Calu3 (cell line): ENCODE results near the gene OPCML. TPM values are rescaled to one million over a fixed set of nuclear protein-coding genes. Genes with fewer than 3 reads are reported as not detected.

Source experiments
- BruUV-seq: library from RNA; stranded (reverse); fragments of 400-500 nt; replicated peaks from 2 replicates; lab custom pipeline; 2021; lab: Mats Ljungman, UMichigan
- CTCF ChIA-PET: fragments of 300-600 bp; sonication (Branson Sonifier 250); formaldehyde crosslinking; loops from one replicate; lab custom pipeline; 2022; ENCODE audit warnings: antibody characterized with exemption; lab: Charles Lee
- DNase-seq: peaks from one replicate; pipeline ENCODE4 v3.0.0; 2022
- H3K27ac Mint-ChIP-seq: one replicate; pipeline ENCODE4 v1.8.0; 2022; ENCODE audit warnings: mixed read lengths; ENCODE audit not compliant: unreplicated experiment
- H3K27me3 Mint-ChIP-seq: one replicate; pipeline ENCODE4 v1.8.0; 2022; ENCODE audit warnings: mixed read lengths; ENCODE audit not compliant: unreplicated experiment
- H3K36me3 Mint-ChIP-seq: one replicate; pipeline ENCODE4 v1.8.0; 2022; ENCODE audit warnings: mild to moderate bottlenecking, moderate library complexity, mixed read lengths; ENCODE audit not compliant: insufficient read depth, unreplicated experiment
- H3K4me1 Mint-ChIP-seq: one replicate; pipeline ENCODE4 v1.8.0; 2022; ENCODE audit warnings: mild to moderate bottlenecking, low read depth, mixed read lengths; ENCODE audit not compliant: unreplicated experiment
- H3K4me3 Mint-ChIP-seq: one replicate; pipeline ENCODE4 v1.8.0; 2022; ENCODE audit warnings: mild to moderate bottlenecking, low read depth, moderate library complexity, mixed read lengths; ENCODE audit not compliant: unreplicated experiment
- H3K9me3 Mint-ChIP-seq: one replicate; pipeline ENCODE4 v1.8.0; 2022; ENCODE audit warnings: low read depth, mixed read lengths; ENCODE audit not compliant: unreplicated experiment
- intact Hi-C: fragments of 100-400 bp; cut with micrococcal nuclease; formaldehyde crosslinking; loops from one replicate; pipeline ENCODE4 v1.10.0; 2022; ENCODE audit not compliant: unreplicated experiment
- total RNA-seq: library from RNA; stranded (reverse); gene quantifications from 2 replicates; pipeline ENCODE4 v1.2.3, GENCODE V29; 2022
- TF ChIP-seq, protein P1 (sequence below): fragments of 200-600 bp; IDR thresholded peaks from one replicate; pipeline ENCODE4 v1.8.0; 2022; ENCODE audit warnings: antibody characterized with exemption; ENCODE audit not compliant: unreplicated experiment

The OPCML gene
- total RNA-seq, 1 experiment from 2014 or later, result not detected

DNA sequence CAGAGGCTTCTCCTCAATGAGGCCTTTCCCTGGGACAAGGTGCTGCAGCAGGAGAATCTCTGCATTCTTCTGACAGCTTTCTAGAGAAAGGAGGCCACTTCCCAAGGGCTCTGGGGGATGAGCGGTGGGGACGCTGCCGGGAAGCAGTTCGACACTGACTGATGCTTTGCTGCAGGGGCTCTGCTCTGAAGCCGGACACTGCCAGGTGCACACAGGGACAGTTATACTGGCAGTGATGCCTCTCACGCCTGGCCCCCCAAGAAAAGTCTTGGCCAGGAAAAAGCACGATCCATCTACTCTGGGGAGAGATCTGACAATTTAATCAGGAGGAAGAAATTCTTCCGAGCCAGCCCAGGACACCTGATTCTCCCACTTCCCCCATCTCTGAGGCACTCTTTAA is 456.9 kb downstream of the OPCML start:
- Mint-ChIP-seq H3K27ac (no peak overlapping the region), H3K9me3 (no peaks in the 10 kb centered on the region), H3K4me3 (no peak overlapping the region), H3K27me3 (peaks cover 11% of the 10 kb centered on the region), H3K4me1 (no peaks in the 10 kb centered on the region), H3K36me3 (no peaks in the 10 kb centered on the region)
- intact Hi-C loops, result no loop called here
- no TSS peak for BruUV-seq
- CTCF ChIA-PET, result interaction anchor here (0.5 kb wide), 1 partner anchor 1537 kb away, joined by 4 read pairs; no protein-coding TSS in a partner anchor
- TF ChIP-seq, protein P1, sequence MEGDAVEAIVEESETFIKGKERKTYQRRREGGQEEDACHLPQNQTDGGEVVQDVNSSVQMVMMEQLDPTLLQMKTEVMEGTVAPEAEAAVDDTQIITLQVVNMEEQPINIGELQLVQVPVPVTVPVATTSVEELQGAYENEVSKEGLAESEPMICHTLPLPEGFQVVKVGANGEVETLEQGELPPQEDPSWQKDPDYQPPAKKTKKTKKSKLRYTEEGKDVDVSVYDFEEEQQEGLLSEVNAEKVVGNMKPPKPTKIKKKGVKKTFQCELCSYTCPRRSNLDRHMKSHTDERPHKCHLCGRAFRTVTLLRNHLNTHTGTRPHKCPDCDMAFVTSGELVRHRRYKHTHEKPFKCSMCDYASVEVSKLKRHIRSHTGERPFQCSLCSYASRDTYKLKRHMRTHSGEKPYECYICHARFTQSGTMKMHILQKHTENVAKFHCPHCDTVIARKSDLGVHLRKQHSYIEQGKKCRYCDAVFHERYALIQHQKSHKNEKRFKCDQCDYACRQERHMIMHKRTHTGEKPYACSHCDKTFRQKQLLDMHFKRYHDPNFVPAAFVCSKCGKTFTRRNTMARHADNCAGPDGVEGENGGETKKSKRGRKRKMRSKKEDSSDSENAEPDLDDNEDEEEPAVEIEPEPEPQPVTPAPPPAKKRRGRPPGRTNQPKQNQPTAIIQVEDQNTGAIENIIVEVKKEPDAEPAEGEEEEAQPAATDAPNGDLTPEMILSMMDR, result no peak
- no peak for DNase-seq

DNA sequence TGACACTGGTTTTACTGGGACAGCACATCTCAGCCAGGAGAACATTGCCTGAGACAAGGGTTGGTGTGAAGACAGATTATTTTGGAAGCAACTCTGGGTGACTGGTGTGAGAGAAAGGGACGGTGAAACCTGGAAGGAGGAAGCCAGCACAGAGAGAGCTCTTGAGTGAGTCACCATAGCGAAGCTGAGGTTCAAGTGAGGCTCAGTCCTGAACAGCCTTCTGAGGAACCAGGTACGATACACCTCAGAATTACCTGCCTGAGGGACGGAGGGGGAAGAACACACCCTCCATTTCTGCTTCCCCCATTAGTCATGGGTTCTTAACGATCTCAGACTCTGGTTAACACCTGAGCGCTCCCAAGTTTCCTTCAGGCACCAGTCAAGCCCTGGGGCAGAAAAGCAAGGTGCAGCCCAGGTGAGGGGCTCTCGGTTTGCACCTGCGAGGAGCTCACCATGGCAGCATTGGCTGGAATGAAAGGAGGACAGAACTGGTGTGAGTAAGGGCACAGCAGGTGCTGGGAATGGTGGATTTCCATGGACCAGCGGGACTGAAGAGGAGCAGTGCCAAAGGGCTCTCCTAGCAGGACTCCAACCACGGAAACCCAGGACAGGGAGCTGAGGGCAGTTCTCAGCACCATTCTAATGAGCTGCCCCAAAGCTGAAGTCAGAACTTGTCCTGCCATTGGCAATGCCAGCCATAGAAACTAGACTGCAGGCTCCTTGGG is 459.3 kb downstream of the OPCML start:
- H3K36me3 Mint-ChIP-seq, result no peaks in the 10 kb centered on the region
- CTCF ChIA-PET, result no interaction called here
- no TSS peak for BruUV-seq
- TF ChIP-seq, protein P1, result no peak
- no peak overlapping the region for H3K4me3 Mint-ChIP-seq
- no peak overlapping the region for H3K27ac Mint-ChIP-seq
- H3K27me3 Mint-ChIP-seq, result no peaks in the 10 kb centered on the region
- intact Hi-C loops, result no loop called here
- no peak for DNase-seq
- no peaks in the 10 kb centered on the region for H3K4me1 Mint-ChIP-seq
- H3K9me3 Mint-ChIP-seq, result no peaks in the 10 kb centered on the region

DNA sequence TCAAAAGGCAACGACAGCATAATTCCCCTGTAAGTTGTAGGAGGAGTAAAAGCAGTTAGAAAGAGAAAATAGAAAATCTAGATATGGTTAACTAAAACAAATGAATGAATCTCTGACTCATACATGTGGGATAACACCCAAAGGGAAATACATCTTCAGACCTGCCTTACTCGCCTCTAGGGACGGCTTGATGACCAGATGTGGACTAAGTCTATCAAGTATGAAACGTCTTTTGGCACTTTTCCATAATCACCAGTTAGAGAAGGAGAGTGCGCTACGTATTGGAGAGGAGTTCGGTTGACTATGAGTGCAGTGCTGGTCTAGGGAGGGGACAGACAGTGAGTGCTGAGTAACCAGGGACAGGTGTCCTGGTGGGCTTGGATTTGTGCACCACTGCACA is 459.9 kb downstream of the OPCML start:
- CTCF ChIA-PET, result no interaction called here
- no peak overlapping the region for H3K4me3 Mint-ChIP-seq
- no peaks in the 10 kb centered on the region for H3K27me3 Mint-ChIP-seq
- no peaks in the 10 kb centered on the region for H3K4me1 Mint-ChIP-seq
- H3K36me3 Mint-ChIP-seq, result no peaks in the 10 kb centered on the region
- intact Hi-C loops, result no loop called here
- TF ChIP-seq, protein P1, result no peak
- no peak for DNase-seq
- H3K27ac Mint-ChIP-seq, result no peak overlapping the region
- no peaks in the 10 kb centered on the region for H3K9me3 Mint-ChIP-seq
- BruUV-seq, result no TSS peak

DNA sequence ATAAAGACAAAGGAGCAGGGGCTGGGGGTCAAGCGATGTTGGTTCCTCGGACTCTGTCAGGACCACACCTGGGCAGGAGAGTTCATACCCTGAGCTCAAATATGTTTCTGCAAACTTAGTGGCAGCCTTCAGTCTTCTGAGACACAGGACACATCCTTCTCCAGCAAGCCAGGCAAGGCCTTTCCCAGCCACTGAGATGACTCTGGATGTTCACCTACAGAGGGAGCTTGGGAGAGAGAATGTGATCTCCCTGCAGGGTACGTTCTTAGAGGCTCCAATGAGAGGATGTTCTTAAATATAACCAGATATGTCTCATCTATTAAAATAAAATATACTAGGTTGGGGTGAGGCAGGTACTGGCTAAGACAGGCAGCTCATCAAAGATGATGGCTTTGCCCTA is 461.5 kb downstream of the OPCML start:
- intact Hi-C loops, result no loop called here
- CTCF ChIA-PET, result no interaction called here
- no peak overlapping the region for H3K27ac Mint-ChIP-seq
- H3K9me3 Mint-ChIP-seq, result peaks cover 1% of the 10 kb centered on the region
- no peaks in the 10 kb centered on the region for H3K36me3 Mint-ChIP-seq
- no TSS peak for BruUV-seq
- no peaks in the 10 kb centered on the region for H3K27me3 Mint-ChIP-seq
- no peak for DNase-seq
- no peak overlapping the region for H3K4me3 Mint-ChIP-seq
- H3K4me1 Mint-ChIP-seq, result no peaks in the 10 kb centered on the region
- TF ChIP-seq, protein P1, result no peak
